HEK293T (cell line): Measurements from ENCODE around the gene YTHDF1.

Experiments used
- ELF4 ChIP-seq: fragments of 450-650 bp; IDR thresholded peaks from 2 replicates; pipeline ENCODE4 v1.6.1; 2017; ENCODE audit warnings: antibody characterized with exemption
- SUZ12 ChIP-seq: fragments of 450-650 bp; IDR thresholded peaks from 2 replicates; pipeline ENCODE4 v1.6.1; 2016; ENCODE audit warnings: mild to moderate bottlenecking

DNA sequence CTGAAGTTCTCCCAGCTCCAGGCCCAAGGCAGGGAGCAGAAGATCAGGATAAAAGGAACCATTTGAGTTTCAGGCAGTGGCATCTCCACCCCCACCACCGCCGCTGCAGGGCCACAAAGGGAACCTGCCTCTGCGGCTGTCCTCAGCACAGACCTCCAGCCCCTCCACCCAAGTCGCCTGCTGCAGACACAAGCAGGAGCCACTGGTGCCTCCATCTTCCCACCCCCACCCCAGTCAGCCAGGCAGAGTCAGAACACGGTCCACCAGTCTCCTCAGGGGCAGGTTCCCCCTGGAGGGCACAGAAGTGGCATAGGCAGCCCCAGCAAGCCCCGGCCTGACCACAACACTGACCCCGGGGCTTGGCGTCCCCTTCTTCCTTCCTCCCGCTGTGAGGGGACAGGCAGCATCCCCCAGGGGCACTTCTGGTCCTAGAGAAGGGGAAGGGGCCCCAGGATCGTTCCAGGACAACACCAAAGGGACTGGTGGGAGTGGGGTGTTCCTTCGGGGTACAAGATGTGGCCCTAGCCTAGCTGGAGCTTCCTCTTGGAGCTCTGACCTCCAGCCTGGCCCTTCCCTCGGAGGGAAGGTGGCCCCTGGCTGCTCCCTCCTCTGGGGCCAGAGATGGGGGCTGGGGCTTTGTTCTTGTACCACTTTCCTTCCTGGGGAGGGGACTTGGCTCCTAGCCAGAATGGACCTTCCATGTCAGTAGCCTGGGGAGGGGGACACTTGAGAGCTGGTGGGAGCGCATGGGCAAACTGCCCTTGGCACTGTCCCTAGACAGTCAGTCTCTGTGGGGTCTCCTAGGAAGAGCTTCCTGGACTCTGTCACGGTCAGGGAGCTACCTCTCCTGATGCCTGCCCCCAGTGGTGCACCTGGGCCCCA lies 36.0 kb downstream of the YTHDF1 start:
- no peak for TF ChIP-seq ELF4
- no peak for TF ChIP-seq SUZ12
